Astrocyte (in vitro differentiated cells and primary cell): ENCODE measurements around the gene CXXC4.

ENCODE experiments used
- EZH2 ChIP-seq: IDR thresholded peaks from 2 replicates; pipeline ENCODE4 v1.6.1; 2012; ENCODE audit warnings: mild to moderate bottlenecking, low read length, inconsistent platforms; ENCODE audit not compliant: insufficient read depth
- TF ChIP-seq, protein P1 (sequence below): IDR thresholded peaks from 2 replicates; pipeline ENCODE4 v1.5.1; 2011; ENCODE audit warnings: low read depth, mild to moderate bottlenecking, inconsistent platforms, low read length, moderate library complexity; ENCODE audit not compliant: insufficient read depth

- TF ChIP-seq, protein P1, sequence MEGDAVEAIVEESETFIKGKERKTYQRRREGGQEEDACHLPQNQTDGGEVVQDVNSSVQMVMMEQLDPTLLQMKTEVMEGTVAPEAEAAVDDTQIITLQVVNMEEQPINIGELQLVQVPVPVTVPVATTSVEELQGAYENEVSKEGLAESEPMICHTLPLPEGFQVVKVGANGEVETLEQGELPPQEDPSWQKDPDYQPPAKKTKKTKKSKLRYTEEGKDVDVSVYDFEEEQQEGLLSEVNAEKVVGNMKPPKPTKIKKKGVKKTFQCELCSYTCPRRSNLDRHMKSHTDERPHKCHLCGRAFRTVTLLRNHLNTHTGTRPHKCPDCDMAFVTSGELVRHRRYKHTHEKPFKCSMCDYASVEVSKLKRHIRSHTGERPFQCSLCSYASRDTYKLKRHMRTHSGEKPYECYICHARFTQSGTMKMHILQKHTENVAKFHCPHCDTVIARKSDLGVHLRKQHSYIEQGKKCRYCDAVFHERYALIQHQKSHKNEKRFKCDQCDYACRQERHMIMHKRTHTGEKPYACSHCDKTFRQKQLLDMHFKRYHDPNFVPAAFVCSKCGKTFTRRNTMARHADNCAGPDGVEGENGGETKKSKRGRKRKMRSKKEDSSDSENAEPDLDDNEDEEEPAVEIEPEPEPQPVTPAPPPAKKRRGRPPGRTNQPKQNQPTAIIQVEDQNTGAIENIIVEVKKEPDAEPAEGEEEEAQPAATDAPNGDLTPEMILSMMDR: no peak
- TF ChIP-seq EZH2: no peak
These were observed 29.5 kb downstream of the CXXC4 start for GRCh38 chr4:104465201-104465600.
